Measurements from ENCODE around the gene AGR2. TPM values are rescaled to one million over a fixed set of nuclear protein-coding genes. Genes with fewer than 3 reads are reported as not detected.

Gene AGR2
- total and polyA plus RNA-seq, 2 of the 4 experiments (the other 2 are of a cell fraction) = not detected

DNA sequence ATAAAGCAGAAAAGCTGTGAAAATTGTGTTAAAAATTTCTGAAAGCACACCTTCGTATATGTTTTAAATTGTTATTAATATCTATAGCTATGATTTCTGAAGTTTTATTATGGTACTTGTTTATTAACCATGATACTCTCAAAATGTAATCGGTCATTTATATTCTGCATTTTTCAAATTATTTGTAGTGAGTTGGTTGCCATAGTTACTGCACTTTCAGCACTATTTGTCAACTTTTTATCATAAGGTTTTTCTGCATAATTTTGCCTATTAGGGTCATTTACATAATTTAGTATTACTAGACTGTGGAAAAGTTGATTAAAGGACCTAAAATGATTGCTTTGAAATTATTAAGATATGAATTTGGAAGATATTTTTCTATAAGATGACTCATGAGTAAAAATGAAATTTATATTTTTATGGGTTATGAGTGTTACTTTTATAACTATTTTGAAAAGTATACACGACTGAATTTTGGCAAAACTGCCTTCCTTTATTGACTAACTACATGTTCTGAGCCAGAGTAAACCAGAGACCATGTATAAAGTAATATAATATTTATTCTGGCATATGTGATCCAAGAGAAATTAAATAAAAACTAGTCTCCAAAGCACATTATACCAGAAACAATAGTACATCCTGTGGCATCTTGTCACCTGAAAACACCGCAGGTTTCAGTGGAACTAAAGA lies 7.9 kb upstream of the AGR2 start:
- no peak for TF ChIP-seq POLR2A (IDR thresholded peaks at IDR 0.05; ENCODE audit: low read depth, low read length)
- TF ChIP-seq ELK1 (IDR thresholded peaks at IDR 0.05; ENCODE audit: borderline replicate concordance, low read depth, low read length) = no peak
- TF ChIP-seq RAD21 (IDR thresholded peaks at IDR 0.05; ENCODE audit: low read length) = no peak
- no peak for TF ChIP-seq MAZ (IDR thresholded peaks at IDR 0.05; ENCODE audit: borderline replicate concordance, low read depth, low read length)
- no peak for TF ChIP-seq SMC3 (IDR thresholded peaks at IDR 0.05; ENCODE audit: low read depth, low read length)
- TF ChIP-seq BHLHE40 (IDR thresholded peaks at IDR 0.05; ENCODE audit: low read depth, low read length) = no peak
- no peak for TF ChIP-seq FOS (IDR thresholded peaks at IDR 0.05; ENCODE audit: low read depth, low read length)
- TF ChIP-seq MAFK (IDR thresholded peaks at IDR 0.05; ENCODE audit: low read depth, low read length) = no peak; the same call in 1 of the 2 replicates
- no peak for TF ChIP-seq USF2 (IDR thresholded peaks at IDR 0.05; ENCODE audit: low read depth, low read length)
- no peak for TF ChIP-seq CEBPB (IDR thresholded peaks at IDR 0.05; ENCODE audit: low read depth, low read length)
- no peak for TF ChIP-seq NFE2L2 (IDR thresholded peaks at IDR 0.05; ENCODE audit: low read depth, low read length)
- TF ChIP-seq CHD1 (IDR thresholded peaks at IDR 0.05; ENCODE audit: low read depth, low read length) = no peak
- no peak for TF ChIP-seq RCOR1 (IDR thresholded peaks at IDR 0.05; ENCODE audit: insufficient replicate concordance, low read length)
- TF ChIP-seq RFX5 (IDR thresholded peaks at IDR 0.05; ENCODE audit: low read depth, low read length) = no peak
- TF ChIP-seq, protein P1, sequence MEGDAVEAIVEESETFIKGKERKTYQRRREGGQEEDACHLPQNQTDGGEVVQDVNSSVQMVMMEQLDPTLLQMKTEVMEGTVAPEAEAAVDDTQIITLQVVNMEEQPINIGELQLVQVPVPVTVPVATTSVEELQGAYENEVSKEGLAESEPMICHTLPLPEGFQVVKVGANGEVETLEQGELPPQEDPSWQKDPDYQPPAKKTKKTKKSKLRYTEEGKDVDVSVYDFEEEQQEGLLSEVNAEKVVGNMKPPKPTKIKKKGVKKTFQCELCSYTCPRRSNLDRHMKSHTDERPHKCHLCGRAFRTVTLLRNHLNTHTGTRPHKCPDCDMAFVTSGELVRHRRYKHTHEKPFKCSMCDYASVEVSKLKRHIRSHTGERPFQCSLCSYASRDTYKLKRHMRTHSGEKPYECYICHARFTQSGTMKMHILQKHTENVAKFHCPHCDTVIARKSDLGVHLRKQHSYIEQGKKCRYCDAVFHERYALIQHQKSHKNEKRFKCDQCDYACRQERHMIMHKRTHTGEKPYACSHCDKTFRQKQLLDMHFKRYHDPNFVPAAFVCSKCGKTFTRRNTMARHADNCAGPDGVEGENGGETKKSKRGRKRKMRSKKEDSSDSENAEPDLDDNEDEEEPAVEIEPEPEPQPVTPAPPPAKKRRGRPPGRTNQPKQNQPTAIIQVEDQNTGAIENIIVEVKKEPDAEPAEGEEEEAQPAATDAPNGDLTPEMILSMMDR (conservative IDR thresholded peaks at IDR 0.05; ENCODE audit: low read depth, low read length) = no peak
- TF ChIP-seq MXI1 (IDR thresholded peaks at IDR 0.05; ENCODE audit: borderline replicate concordance, low read depth, low read length) = no peak
- no peak overlapping the region for H4K5ac ChIP-seq (ENCODE audit: low read depth, low read length)
- intact Hi-C loops (cut with micrococcal nuclease) (no loop called here), in situ Hi-C loops (cut with MboI; ENCODE audit: low sequenced_read_pairs) (no loop called here), dilution Hi-C loops (cut with HindIII; ENCODE audit: low sequenced_read_pairs, unreplicated experiment) (no loop called here)
- no peak overlapping the region for H3K4me3 ChIP-seq (ENCODE audit: insufficient read depth, low read depth, low read length)
- WGBS, 2 experiments (ENCODE audit: extremely low coverage in 2 of 2, insufficient read length in 1 of 2) = 100% methylated on average over 1 of the region's 4 CpGs; no CpG with 5 or more reads in 1 of the 2 experiments
- ChIA-PET POLR2A (ENCODE audit: unreplicated experiment) (no interaction called here), CTCF (no interaction called here)
- H4K8ac ChIP-seq (ENCODE audit: low read depth in 2 of 2, low read length in 2 of 2) = no peak overlapping the region
- no peak overlapping the region for H2AK5ac ChIP-seq (ENCODE audit: low read depth, low read length)
- ATAC-seq (ENCODE audit: low read depth) (no peak), DNase-seq (no peak)
- no peak overlapping the region for H3K14ac ChIP-seq (replicated peaks; ENCODE audit: low read depth, low read length)
- no peak overlapping the region for H2AK9ac ChIP-seq (replicated peaks; ENCODE audit: low read depth, low read length, poor library complexity)
- no peaks in the 10 kb centered on the region for H3K27me3 ChIP-seq (ENCODE audit: control insufficient read depth, insufficient read depth, low read length)
- peaks cover 2% of the 10 kb centered on the region; the same call in 1 of the 2 replicates for H3K4me1 ChIP-seq (ENCODE audit: control insufficient read depth, insufficient read depth, low read length)
- no peaks in the 10 kb centered on the region for H4K20me1 ChIP-seq (ENCODE audit: insufficient read depth, low read length)
- no peak overlapping the region for H2BK15ac ChIP-seq (ENCODE audit: low read depth, low read length)
- no peaks in the 10 kb centered on the region for H3K36me3 ChIP-seq (ENCODE audit: control insufficient read depth, insufficient read depth, low read length)
- H3K56ac ChIP-seq (ENCODE audit: extremely low read depth, insufficient read depth, low read length) = no peak overlapping the region
- H2BK5ac ChIP-seq (ENCODE audit: low read depth, low read length, poor library complexity, severe bottlenecking) = no peak overlapping the region
- H3K9ac ChIP-seq (ENCODE audit: low read depth, low read length) = no peak overlapping the region
- no peak overlapping the region for H3K27ac ChIP-seq (ENCODE audit: insufficient read depth, low read length)
- H2BK20ac ChIP-seq (ENCODE audit: low read depth, low read length) = no peak overlapping the region
- no peaks in the 10 kb centered on the region for H3K9me1 ChIP-seq (ENCODE audit: insufficient read depth, low read length)
- no peak overlapping the region for H3K18ac ChIP-seq (ENCODE audit: low read depth, low read length)
- H4K91ac ChIP-seq (ENCODE audit: insufficient read depth, low read depth, low read length) = no peak overlapping the region
- no peaks in the 10 kb centered on the region for H3K79me1 ChIP-seq (ENCODE audit: low read depth in 1 of 2, low read length in 2 of 2)
- H3K23ac ChIP-seq (ENCODE audit: low read depth, low read length) = no peak overlapping the region
- no peak overlapping the region for H3K4ac ChIP-seq (ENCODE audit: low read depth, low read length)
- no peak overlapping the region for H3K4me2 ChIP-seq (ENCODE audit: low read depth, low read length)
- no TSS peak for BruUV-seq (replicated peaks)
- H3K9me3 ChIP-seq (ENCODE audit: control insufficient read depth, insufficient read depth, low read length) = no peaks in the 10 kb centered on the region
- no peak overlapping the region for H2AFZ ChIP-seq (replicated peaks; ENCODE audit: low read length, poor library complexity)
- H2BK120ac ChIP-seq (ENCODE audit: low read depth, low read length) = no peak overlapping the region
